HG02610 (cell line): ENCODE data around the gene PREP.

ENCODE experiments used
- ATAC-seq: cut with Tn5 transposase; IDR thresholded peaks from one replicate; pipeline ENCODE4 v1.9.1; 2021; ENCODE audit warnings: mild to moderate bottlenecking, moderate library complexity; ENCODE audit not compliant: unreplicated experiment

Gene PREP

DNA sequence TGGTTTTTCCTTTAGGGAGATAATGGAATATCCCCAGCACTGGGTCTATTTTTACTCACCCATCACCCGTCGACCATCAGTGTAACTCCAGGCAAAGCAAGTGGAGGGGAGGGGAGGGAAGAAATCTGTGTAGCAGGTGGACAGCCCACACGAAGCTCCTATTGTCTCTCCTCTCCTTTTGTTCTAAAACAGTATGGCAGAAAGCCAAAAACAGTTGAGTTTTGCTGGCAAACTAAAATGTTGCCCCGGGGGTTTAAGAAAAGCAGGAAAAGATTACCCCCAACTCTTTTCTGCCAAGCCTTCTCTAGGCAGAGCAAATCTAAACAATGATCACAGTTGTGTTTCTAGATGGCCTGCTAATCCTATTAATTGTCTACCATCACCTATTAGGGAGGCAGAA, 89.7 kb downstream of the PREP start:
- ATAC-seq, result no peak

DNA sequence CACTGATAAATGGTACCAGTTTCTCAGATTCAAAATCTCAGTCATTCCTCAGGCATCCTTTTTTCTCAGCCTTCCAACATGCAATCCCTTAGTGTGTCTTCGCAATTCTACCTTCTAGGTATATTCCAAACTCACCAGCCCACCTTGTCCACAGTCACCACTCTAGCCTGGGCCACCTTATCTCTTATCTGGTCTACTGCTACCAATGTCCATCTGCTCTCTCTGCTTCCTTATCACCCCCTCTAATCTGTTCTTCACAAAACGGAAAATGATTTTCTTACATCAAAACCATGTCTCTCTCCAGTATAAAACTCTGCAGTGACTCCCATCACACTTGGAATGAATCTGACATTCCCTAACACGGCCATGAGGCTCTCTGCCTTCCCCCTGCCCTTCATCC, 91.9 kb downstream of the PREP start:
- no peak for ATAC-seq

DNA sequence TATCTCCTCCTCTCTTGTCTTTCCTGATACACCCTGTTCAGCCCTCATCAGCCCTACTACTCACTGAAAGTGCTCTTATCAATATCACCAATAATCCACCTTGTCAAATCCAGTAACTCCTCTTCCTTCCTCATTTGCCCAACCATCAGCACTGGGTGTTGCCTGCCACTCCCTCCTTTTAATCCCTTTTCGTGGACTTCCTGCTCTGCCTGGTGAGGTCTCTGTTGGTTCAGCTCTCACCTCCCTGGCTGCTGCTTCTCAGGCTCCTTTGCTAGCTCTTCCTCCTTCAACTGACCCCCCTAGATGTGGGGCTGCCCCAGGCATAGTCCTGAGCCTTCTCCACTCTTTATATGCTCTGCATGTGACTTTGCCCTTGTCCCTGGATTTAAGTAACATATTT, 92.5 kb downstream of the PREP start:
- no peak for ATAC-seq

DNA sequence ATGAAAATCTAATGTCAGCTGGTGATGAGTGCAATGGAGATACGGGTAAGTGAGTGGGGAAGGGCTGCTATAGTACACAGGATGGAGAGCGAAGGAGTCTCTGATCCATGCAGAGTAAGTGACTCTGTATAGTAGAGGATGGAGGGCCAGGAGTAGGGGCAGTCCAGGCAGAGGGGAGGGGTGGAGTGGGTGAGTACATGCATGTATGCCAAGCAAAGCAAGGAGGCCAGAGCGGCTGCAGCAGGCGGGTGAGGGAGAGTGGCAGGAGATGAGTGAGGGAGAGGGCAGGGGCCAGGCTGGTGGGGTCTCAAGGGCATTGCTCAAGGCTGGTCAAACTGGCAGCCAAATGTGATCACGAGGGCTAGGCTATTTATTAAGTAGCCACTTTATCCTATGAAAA, 94.0 kb downstream of the PREP start:
- ATAC-seq, result no peak

DNA sequence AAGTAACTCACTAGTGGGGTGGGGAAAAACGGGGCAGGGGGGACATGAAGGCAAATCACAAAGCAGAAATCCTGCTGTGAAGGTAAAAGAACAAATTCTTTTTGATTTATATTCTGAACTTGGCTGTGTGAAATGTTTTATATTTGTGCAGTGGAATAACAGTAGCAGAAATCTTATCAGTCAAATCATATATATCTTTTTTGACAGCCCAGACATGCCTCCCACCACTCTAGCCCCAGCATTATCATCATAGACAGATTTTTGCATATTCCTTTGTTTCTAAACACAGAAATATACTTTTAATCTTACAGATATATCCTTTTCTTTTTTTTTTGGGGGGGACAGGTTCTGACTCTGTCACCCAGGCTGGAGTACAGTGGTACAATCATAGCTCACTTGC, 97.4 kb downstream of the PREP start:
- ATAC-seq, result no peak

DNA sequence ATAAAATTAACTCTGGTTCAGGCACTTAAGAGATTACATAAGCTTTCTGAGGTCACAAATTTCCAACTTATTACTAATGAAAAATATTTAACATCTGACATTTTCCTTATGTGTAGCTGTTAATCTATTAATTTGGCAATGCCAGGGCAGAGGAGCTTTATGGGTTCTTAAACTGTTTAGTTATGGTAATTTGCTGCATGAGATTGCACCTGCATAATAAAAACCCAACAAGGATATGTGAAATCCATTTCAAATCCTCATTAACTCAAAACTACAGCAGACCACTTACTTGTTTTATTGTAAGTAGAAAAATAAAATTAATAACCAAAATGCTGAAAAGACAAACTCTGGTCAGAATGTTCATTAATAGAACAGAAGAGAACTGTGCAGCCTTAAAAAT, 98.1 kb downstream of the PREP start:
- no peak for ATAC-seq

DNA sequence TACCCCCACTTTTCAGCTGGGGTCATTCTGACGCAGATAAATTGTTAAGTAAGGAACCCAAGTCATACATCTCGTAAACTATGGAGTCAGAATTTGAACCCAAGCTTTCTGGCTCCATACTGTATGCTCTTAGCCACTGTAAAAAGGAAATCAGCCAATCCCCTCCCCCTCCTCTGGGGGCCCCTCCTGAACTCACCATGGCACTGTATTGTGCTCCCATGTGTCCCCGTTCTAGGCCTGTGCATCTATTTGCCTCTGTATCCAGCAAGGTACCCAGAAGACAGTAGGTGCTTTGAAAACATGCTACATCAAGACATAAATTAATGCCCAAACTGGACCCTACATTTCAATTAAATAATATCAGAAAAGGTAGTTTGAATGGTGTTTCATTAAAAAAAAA, 98.5 kb downstream of the PREP start:
- ATAC-seq, result no peak

DNA sequence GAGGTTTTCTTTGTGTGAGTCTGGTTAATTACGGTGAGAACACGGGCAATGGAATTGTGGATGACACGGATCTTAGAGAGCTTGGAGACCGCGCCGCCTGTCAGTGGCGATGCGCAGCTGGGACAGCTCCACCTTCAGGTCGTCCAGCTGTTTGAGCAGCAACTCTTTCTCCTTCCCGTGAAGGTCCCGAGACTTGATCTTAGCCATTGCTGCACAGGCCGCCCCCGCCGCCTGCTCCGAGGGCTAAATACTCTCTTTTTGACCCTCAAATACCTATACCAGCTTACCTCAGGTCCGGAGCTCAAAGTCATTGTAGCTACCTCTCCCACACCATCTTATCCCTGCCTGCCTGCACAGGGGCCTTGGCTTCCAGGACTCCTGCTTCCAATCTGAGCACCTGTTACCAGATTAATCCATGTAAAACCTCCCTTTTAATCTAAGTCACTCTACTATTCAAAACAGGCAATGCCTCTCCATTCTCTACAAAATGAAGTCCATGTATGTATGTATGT, 100.2 kb downstream of the PREP start:
- no peak for ATAC-seq

DNA sequence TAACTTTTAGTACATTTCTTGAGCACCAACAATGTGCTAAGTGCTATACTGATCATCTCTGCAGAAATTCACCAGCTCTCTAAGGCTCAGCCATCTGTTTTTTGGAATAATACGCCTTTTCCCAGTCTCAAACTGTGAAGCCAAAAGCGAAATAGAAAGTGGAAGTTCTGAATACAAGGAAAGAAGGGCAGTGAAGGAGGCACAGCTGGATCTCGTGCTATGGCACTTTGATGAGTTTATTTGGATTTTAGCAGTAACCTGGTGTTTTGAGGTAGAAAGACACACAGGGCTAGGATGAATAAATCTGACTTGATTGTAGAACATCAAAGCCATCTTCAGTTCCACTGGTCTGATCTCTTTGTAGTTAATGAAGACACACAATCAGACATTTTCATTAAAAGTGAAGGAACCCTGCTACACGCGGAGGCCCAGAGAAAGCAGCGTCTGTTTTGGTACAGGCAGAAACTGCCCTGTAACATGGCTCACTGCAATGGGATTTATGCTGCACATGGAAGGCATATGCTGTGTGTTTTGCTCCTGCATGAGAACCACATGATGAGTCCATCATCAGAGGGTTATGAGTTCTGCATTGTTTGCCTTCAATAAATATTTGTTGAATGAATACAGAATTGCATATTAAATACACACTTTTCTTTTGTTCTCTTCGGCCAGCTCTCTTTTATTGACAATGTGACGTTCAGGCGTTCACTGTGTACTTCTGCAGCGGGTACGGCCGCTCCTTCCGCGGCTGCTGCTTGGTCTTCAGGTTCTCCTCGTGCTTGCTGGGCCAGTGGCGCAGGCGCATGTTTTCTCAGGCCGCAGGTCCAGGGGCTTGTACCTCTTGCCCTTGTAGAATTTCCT, 100.9 kb downstream of the PREP start:
- no peak for ATAC-seq

DNA sequence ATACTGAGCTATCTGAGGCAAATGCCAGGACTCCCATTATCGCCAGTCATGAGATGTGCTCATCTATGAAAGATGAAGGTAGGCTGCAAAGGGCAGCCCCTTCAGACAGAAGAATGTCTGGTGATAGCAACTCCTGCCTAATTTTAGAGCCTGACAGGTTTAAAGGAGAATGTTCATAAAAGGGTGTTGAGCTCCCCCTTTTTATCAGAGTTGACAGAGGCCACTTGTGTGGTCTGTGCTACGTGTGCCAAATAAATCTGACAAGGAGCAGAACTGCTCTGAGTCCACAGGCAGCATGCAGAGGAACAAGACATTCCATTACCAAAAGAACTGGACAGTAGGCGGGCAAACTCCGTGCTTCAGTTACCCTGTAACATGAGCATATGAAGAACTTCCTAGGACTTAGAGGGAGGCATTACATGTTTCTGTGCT, 101.8 kb downstream of the PREP start:
- no peak for ATAC-seq

DNA sequence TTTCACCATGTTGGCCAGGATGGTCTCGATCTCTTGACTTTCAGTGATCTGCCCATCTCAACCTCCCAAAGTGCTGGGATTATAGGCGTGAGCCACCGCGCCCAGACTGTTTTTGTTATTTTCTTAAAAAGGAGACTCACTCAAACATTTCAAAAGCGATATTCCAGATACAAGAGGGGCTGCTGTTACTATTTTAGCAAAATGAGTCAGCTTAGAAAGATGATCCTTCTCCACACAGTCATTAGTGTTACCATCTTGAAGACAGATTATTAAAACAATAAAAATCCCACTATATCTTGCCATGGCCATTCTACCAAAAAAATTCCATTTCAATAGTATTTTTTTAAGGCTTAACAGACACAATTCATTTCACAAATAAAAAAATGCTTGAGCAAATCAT, 102.8 kb downstream of the PREP start:
- ATAC-seq, result no peak

DNA sequence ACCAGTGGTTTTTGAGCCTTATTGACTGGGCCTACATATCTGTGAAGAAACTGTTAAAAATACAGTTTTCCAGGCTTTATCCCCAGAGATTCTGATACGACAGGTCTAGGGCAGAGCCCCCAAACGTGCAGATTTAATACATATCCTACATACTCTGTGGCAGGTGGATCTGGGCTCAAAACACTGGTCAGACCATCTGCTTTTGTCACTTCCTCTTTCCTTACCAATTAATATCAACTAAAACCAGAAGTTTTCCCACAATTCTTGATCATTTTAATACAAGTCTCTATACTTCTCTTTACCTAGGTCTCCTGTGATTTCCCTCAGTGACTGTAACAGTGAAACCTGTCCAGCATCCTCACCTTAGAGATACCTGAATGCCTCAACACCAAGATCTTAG, 108.8 kb downstream of the PREP start:
- ATAC-seq, result no peak

DNA sequence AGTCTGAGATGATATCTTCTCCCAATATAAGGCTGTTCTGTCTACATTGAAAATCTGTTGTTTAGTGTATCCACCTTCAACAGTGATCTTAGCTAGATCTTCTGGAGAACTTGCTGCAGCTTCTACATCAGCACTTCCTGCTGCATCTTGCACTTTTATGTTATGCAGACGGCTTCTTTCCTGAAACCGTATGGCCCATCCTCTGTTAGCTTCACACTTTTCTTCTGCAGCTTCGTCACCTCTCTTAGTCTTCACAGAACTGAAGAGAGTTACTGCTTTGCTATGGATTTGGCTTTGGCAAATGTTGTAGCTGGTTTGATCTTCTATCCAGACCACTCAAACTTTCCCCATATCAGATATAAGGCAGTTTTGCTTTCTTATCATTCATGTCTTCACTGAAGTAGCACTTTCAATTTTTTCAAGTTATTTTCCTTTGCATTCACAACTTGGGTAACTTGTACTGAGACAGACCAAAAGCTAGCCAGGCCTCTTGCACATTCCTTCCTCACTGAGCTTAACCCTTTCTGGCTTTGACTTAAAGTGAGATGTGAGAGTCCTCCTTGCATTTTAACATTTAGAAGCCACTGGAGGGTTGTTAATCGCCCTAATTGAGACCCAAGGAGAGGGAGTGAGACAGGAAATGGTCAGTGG, 110.1 kb downstream of the PREP start:
- ATAC-seq, result no peak

DNA sequence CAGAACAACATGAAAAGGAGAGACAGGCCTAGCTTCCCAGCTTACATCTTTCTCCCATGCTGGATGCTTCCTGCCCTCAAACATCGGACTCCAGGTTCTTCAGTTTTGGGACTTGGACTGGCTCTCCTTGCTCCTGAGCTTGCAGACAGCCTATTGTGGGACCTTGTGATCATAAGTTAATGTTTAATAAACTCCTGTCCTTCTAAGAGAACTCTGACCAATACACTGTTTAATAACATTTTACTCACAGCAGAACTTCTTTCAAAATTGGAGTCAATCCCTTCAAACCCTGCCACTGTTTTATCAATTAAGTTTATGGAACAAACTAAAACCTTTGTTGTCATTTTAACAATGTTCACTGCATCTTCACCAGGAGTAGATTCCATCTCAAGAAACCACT, 111.4 kb downstream of the PREP start:
- no peak for ATAC-seq

DNA sequence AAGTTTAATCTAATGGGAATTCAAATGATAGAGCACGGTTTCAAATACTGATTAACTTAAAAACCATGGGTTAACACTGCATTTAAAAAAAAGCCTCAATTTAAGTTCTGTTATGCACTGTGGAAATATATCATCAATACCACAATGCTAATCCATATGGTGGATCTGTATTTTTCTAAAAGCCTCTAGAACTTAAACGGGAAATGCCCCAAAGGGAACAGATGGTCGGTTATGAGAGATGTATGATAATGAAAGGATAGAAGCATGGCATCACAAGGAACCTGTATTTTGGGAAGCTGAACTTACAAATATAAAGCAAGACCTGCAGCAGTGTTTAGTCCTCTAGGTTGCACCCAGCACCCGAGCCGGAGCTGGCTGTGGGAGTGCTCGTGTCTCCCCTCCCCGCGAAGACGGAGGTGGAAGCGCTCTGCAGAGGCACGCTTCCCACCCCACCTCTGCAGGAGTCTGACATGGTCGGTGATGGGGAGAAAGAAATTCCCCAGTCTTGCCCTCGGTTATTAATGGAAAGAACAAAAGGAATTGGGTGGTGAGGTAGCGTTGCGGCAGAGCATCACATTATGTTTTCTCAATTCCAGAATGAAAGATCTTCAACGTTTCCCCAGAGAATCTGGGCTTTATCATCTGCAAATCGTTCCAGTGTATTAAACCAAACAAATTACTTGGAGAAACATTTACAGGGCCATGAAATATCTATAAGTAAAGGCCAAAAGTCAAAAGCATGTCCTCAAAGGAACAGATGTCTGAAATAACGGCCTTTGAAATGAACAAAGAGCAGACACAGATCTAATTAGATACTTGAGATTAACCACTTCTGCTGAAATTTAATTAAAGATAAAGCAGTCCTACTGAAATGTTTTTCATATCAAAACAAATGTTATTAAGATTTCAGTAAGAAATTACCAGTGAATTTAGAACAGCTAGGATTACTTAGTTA, 120.0 kb downstream of the PREP start:
- no peak for ATAC-seq

DNA sequence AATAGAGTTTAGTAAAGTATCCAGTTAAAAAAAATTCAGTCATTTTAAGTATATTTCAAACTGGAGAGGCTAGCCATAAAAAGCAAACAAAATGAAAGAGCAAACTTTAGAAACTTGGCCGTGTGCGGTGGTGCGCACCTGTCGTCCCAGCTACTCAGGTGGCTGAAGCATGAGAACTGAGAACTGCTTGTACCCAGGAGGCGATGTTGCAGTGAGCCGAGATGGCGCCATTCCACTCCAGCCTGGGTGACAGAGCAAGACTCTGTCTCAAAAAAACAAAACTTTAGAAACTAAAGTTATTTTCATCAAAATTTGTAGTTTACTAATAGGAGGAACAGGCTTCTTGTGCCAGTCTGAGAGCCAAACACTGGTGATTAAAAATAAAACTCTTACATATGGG, 122.8 kb downstream of the PREP start:
- ATAC-seq, result no peak

DNA sequence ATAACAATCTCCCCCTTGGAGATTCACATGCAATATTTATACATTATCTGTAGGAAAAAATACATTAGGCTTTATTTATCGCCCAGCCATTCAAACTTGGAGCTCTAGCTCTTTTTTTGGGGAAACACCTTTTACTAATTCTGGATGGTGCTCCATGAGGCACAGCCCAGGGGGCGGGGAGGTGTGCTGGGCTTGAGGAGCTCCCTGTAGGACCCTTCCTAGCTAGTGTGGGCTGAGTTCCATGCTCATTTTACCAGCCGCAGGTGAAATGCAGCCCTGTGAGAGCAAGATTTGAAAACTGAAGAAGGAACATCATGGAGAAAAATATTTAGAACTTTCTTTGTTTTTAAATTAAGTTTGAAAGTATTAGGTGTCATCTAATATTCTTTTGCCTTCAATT, 123.4 kb downstream of the PREP start:
- ATAC-seq, result no peak

DNA sequence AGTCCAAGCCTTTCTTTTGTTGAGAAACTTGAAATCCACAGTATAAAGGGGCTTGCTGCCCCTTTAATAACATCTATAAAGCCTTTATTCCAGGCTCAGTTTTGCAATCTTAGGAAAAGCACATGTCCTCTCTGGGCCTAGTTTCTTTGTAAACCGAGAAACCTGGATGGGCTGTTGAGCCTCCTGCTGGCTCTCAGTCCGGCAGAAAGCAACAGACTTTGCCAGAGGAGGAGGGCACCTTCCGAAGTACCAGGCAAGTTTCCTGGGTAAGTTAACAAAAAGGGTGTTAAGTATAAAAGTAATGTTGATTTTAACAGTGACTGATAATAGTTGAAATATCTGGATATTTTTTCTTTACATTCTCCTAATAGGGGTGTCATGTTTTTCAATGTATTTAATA, 124.1 kb downstream of the PREP start:
- no peak for ATAC-seq

DNA sequence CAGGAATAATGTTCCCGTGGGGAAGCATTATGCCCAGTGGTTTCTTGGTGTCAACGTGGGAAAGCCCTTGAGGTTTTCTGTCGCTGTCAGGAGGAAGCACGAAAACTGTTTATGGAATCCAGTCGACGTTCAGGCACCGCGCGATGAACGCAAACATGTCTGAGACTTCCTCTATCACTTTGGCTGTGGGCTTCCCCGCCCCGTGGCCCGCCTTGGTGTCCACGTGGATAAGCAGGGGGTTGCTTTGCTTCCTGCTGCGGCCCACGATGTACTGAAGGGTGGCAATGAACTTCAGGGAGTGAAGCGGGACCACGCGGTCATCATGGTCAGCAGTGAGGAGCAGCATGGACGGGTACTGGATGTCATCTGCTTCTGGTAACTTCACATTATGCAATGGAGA, 124.8 kb downstream of the PREP start:
- ATAC-seq, result no peak

DNA sequence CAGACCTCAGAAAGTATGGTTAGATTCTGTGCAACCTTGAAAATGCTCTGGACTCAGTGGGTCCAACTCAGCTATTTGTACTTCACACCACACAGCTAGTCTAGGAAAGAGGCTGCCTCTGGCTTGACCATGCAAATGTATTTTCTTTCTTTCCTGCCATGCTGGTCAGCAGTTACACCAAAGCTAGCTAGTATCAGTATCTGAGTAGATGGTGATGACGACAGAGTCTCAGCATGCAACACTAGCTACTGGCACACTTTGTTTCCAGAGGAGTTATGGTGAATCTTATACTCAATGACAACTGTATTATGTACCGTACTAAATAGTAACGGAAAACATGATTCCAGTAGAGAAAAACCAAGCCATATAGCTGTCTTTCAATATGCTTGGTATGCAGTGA, 126.5 kb downstream of the PREP start:
- no peak for ATAC-seq

DNA sequence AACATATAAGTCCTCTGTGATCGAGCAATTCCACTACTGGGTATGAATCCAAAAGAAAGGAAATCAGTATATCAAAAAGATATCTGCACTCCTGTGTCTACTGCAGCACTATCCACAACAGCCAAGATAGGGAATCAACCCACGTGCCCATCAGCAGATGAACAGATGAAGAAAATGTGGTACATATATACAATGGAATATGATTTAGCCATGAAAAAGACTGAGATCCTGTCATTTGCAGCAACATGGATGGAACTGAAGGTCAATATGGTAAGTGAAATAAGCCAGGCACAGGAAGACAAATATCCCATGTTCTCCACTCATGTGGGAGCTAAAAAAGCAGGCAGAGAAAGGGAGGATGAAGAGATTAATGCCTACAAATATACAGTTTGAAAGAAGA, 127.3 kb downstream of the PREP start:
- ATAC-seq, result no peak
